Measurements from ENCODE around the gene PCSK6.

PCSK6 gene

GRCh38 chr15:101526890-101527289, 37.4 kb upstream of the PCSK6 start:
- TF ChIP-seq CTCF (IDR thresholded peaks at IDR 0.05) = no peak

GRCh38 chr15:101526442-101526841, 36.9 kb upstream of the PCSK6 start:
- TF ChIP-seq CTCF (IDR thresholded peaks at IDR 0.05) = no peak

GRCh38 chr15:101526021-101526420, 36.5 kb upstream of the PCSK6 start:
- no peak for TF ChIP-seq CTCF (IDR thresholded peaks at IDR 0.05)

- TF ChIP-seq CTCF (IDR thresholded peaks at IDR 0.05) = no peak
Measured at GRCh38 chr15:101525087-101525669, 35.7 kb upstream of the PCSK6 start.

GRCh38 chr15:101523560-101523940, 34.0 kb upstream of the PCSK6 start:
- no peak for TF ChIP-seq CTCF (IDR thresholded peaks at IDR 0.05)

- TF ChIP-seq CTCF (IDR thresholded peaks at IDR 0.05) = no peak
Measured at GRCh38 chr15:101522621-101523559, 33.4 kb upstream of the PCSK6 start.

GRCh38 chr15:101522091-101522490, 32.6 kb upstream of the PCSK6 start:
- no peak for TF ChIP-seq CTCF (IDR thresholded peaks at IDR 0.05)

Measured in LNCAP (cell line).